CD4-positive, alpha-beta T cell (primary cell): ENCODE measurements around the gene ARHGEF3. TPM values are rescaled to one million over a fixed set of nuclear protein-coding genes. Genes with fewer than 3 reads are reported as not detected.

ENCODE experiments used
- ATAC-seq: fragments of 200-7000 bp; cut with Tn5 transposase; one replicate; pipeline ENCODE4 v1.10.0; 2022; ENCODE audit warnings: mild to moderate bottlenecking; ENCODE audit not compliant: poor library complexity
- CTCF ChIA-PET: fragments of 350-600 bp; sonication (Branson Sonifier 250); formaldehyde crosslinking; loops from one replicate; lab custom pipeline; 2021; ENCODE audit warnings: antibody characterized with exemption, inconsistent platforms; lab: Charles Lee
- POLR2A ChIA-PET: fragments of 350-600 bp; sonication (Branson Sonifier 250); formaldehyde crosslinking; loops from one replicate; lab custom pipeline; 2021; ENCODE audit warnings: antibody characterized with exemption, inconsistent platforms; lab: Charles Lee
- DNase-seq, 14 experiments: peaks; one replicate each; pipeline ENCODE4 v3.0.0-alpha.2; 2013 to 2020; ENCODE audit warnings: mixed read lengths in 2 of 14
- H3K27ac ChIP-seq, 2 donors: one replicate each; pipeline versions ENCODE4 v1.5.1 to v1.7.0; 2013; ENCODE audit warnings: low read length in 2 of 2, low read depth in 1 of 2, mild to moderate bottlenecking in 1 of 2
- H3K27me3 ChIP-seq, 2 experiments: 1 replicate in 1 of 2; 2 replicates in 1 of 2; pipeline versions ENCODE4 v1.6.1 to v1.7.0; 2013; ENCODE audit warnings: low read length in 2 of 2, control low read depth in 1 of 2, mild to moderate bottlenecking in 1 of 2, moderate library complexity in 1 of 2; ENCODE audit not compliant: insufficient read depth in 2 of 2, control insufficient read depth in 1 of 2
- H3K36me3 ChIP-seq: one replicate; pipeline ENCODE4 v1.6.1; 2013; ENCODE audit warnings: low read length, control low read depth; ENCODE audit not compliant: insufficient read depth
- H3K4me1 ChIP-seq: one replicate; pipeline ENCODE4 v1.6.1; 2013; ENCODE audit warnings: low read length, control low read depth; ENCODE audit not compliant: insufficient read depth
- H3K4me3 ChIP-seq: one replicate; pipeline ENCODE4 v1.5.1; 2013; ENCODE audit warnings: mild to moderate bottlenecking, low read length, moderate library complexity
- H3K9me3 ChIP-seq, 2 experiments: 1 replicate in 1 of 2; 2 replicates in 1 of 2; pipeline versions ENCODE4 v1.6.1 to v1.7.0; 2013; ENCODE audit warnings: low read length in 2 of 2, mild to moderate bottlenecking in 2 of 2, control low read depth in 1 of 2, moderate library complexity in 1 of 2; ENCODE audit not compliant: control insufficient read depth in 1 of 2, insufficient read depth in 1 of 2
- H3K27ac Mint-ChIP-seq: one replicate; pipeline ENCODE4 v1.8.0; 2020; ENCODE audit warnings: mixed read lengths
- H3K27me3 Mint-ChIP-seq: one replicate; pipeline ENCODE4 v1.8.0; 2021; ENCODE audit warnings: mixed read lengths
- H3K36me3 Mint-ChIP-seq: one replicate; pipeline ENCODE4 v1.8.0; 2021; ENCODE audit warnings: low read depth, mixed read lengths
- H3K4me1 Mint-ChIP-seq: one replicate; pipeline ENCODE4 v1.8.0; 2021; ENCODE audit warnings: low read depth, mixed read lengths
- H3K4me3 Mint-ChIP-seq: one replicate; pipeline ENCODE4 v1.8.0; 2020; ENCODE audit warnings: mild to moderate bottlenecking, mixed read lengths
- H3K9me3 Mint-ChIP-seq: one replicate; pipeline ENCODE4 v1.8.0; 2020; ENCODE audit warnings: mixed read lengths
- intact Hi-C, 2 experiments: fragments of 100-400 bp; cut with DNase I in 1 of 2; cut with micrococcal nuclease in 1 of 2; formaldehyde crosslinking; loops; one replicate each; pipeline versions ENCODE4 v1.15.1 to v1.9.0; 2023 to 2025; cut with DNase I, micrococcal nuclease
- total RNA-seq, 174 experiments: library from RNA in 2 of 174; stranded (reverse) in 2 of 174; gene quantifications; one replicate each; pipeline ENCODE4 v1.2.3 and lab custom pipeline; 2021 to 2026
- TF ChIP-seq, protein P1 (sequence below): fragments of 200-600 bp; IDR thresholded peaks from one replicate; pipeline ENCODE4 v1.8.0; 2022; ENCODE audit warnings: antibody characterized with exemption, mild to moderate bottlenecking

ARHGEF3 gene
- total RNA-seq, 2 experiments from 2014 or later, result 46.4 to 46.6 TPM

DNA sequence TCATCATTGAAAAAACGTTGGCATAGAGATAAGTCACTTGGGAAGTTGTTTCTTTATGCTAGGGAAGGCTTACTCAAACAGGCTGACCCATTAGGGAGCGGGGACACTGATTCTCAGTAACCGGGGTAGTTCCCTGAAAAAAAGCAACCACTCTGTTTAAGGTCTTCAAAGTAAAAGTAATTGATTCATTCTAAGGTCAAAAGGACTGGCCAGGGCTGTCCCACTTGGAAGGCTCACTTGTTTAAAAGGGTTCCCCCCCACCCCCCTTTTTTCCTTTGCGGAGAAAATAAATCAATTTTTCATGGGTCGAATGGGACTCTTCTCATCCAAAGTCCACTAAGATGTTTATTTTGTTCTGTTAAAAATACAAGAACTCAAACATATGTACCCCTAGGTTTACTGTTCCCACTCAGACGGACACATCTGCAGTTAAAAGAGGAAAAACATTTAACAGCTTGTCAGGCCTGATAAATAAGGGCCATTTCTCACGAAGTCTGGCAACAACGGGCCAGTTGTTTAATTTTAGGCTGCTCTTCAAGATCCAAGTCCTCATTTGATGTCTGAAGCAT, 53.0 kb downstream of the ARHGEF3 start:
- H3K4me3 ChIP-seq, result no peak overlapping the region
- H3K27ac ChIP-seq, result no peak overlapping the region
- no peaks in the 10 kb centered on the region for H3K9me3 Mint-ChIP-seq
- TF ChIP-seq, protein P1, sequence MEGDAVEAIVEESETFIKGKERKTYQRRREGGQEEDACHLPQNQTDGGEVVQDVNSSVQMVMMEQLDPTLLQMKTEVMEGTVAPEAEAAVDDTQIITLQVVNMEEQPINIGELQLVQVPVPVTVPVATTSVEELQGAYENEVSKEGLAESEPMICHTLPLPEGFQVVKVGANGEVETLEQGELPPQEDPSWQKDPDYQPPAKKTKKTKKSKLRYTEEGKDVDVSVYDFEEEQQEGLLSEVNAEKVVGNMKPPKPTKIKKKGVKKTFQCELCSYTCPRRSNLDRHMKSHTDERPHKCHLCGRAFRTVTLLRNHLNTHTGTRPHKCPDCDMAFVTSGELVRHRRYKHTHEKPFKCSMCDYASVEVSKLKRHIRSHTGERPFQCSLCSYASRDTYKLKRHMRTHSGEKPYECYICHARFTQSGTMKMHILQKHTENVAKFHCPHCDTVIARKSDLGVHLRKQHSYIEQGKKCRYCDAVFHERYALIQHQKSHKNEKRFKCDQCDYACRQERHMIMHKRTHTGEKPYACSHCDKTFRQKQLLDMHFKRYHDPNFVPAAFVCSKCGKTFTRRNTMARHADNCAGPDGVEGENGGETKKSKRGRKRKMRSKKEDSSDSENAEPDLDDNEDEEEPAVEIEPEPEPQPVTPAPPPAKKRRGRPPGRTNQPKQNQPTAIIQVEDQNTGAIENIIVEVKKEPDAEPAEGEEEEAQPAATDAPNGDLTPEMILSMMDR, result no peak
- POLR2A ChIA-PET, result interaction anchor here (0.8 to 0.9 kb wide), 2 partner anchors 18 to 66 kb away, joined by 3 read pairs; no protein-coding TSS in a partner anchor
- H3K4me1 Mint-ChIP-seq, result peaks cover 40% of the 10 kb centered on the region
- ATAC-seq (no peak), DNase-seq (no peak)
- peaks cover 15% of the 10 kb centered on the region for H3K4me1 ChIP-seq
- H3K9me3 ChIP-seq, result no peaks in the 10 kb centered on the region
- no peaks in the 10 kb centered on the region for H3K27me3 Mint-ChIP-seq
- H3K36me3 Mint-ChIP-seq, result peaks cover 97% of the 10 kb centered on the region
- peak overlapping the region; percentile 68 for H3K27ac Mint-ChIP-seq
- H3K4me3 Mint-ChIP-seq, result no peak overlapping the region
- H3K36me3 ChIP-seq, result peaks cover 97% of the 10 kb centered on the region
- no peaks in the 10 kb centered on the region for H3K27me3 ChIP-seq
- intact Hi-C loops, result no loop called here
- CTCF ChIA-PET, result interaction anchor here (2.2 kb wide), 1 partner anchor 51 kb away, joined by 8 read pairs; no protein-coding TSS in a partner anchor

- ChIA-PET POLR2A (no interaction called here), CTCF (interaction anchor here (0.5 to 2.2 kb wide), 2 partner anchors 40 to 52 kb away, joined by 3 to 8 read pairs; no protein-coding TSS in a partner anchor)
- Mint-ChIP-seq H3K4me1 (peaks cover 25% of the 10 kb centered on the region), H3K27ac (peak overlapping the region; percentile 59), H3K27me3 (no peaks in the 10 kb centered on the region), H3K9me3 (no peaks in the 10 kb centered on the region), H3K4me3 (no peak overlapping the region), H3K36me3 (peaks cover 97% of the 10 kb centered on the region)
- peaks cover 11% of the 10 kb centered on the region for H3K4me1 ChIP-seq
- no peak overlapping the region for H3K4me3 ChIP-seq
- ATAC-seq (no peak), DNase-seq (no peak)
- no peaks in the 10 kb centered on the region for H3K27me3 ChIP-seq
- intact Hi-C loops, result no loop called here
- peaks cover 97% of the 10 kb centered on the region for H3K36me3 ChIP-seq
- TF ChIP-seq, protein P1, result no peak
- H3K27ac ChIP-seq, result no peak overlapping the region
- no peaks in the 10 kb centered on the region for H3K9me3 ChIP-seq
These were observed 54.6 kb downstream of the ARHGEF3 start for GRCh38 chr3:56747150-56747549.

DNA sequence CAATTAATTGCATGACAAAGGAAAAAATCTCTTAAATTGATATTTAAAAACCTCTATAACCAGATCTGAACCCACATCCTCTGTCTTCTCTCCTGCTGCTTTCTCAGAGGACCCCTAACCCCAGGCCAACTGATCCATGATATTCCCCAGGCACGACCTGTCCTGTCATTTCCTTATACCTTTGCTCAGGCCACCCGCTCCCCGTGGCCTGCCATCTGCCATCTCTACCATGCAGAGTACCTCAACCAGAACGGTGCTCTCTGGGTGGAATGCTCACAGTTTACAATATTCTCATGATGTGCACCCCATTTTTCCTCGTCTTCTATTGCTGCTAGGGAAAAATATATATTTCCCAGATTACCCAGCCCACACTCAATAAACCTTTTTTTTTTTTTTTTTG, 57.7 kb downstream of the ARHGEF3 start:
- H3K4me3 ChIP-seq, result no peak overlapping the region
- TF ChIP-seq, protein P1, result no peak
- ATAC-seq (no peak), DNase-seq (no peak)
- no peaks in the 10 kb centered on the region for H3K9me3 ChIP-seq
- intact Hi-C loops, result no loop called here
- no peak overlapping the region for H3K27ac ChIP-seq
- H3K27me3 ChIP-seq, result no peaks in the 10 kb centered on the region
- ChIA-PET POLR2A (no interaction called here), CTCF (no interaction called here)
- H3K36me3 ChIP-seq, result peaks cover 88% of the 10 kb centered on the region
- peaks cover 11% of the 10 kb centered on the region for H3K4me1 ChIP-seq
- peak overlapping the region; percentile 30 for H3K27ac Mint-ChIP-seq
- H3K9me3 Mint-ChIP-seq, result no peaks in the 10 kb centered on the region
- no peaks in the 10 kb centered on the region for H3K27me3 Mint-ChIP-seq
- peaks cover 6% of the 10 kb centered on the region for H3K4me1 Mint-ChIP-seq
- H3K4me3 Mint-ChIP-seq, result no peak overlapping the region
- H3K36me3 Mint-ChIP-seq, result peaks cover 89% of the 10 kb centered on the region
